Gastrocnemius medialis (tissue), 4 donors: ENCODE results near the gene LPGAT1.

Experiments
- POLR2A ChIP-seq, 2 donors: fragments of 450-650 bp; IDR thresholded peaks; one replicate each; pipeline ENCODE4 v1.6.1; 2017; ENCODE audit warnings: antibody characterized with exemption in 2 of 2, mild to moderate bottlenecking in 2 of 2, moderate library complexity in 2 of 2
- TF ChIP-seq, protein P1 (sequence below), 5 experiments: fragments of 450-650 bp in 3 of 5; fragments of 200-600 bp in 2 of 5; sonication (generic) in 2 of 5; IDR thresholded peaks in 4 of 5; conservative IDR thresholded peaks in 1 of 5; 1 replicate in 4 of 5; 2 replicates in 1 of 5; pipeline ENCODE4 v1.5.1; 2016 to 2019; ENCODE audit warnings: antibody characterized with exemption in 5 of 5, mild to moderate bottlenecking in 3 of 5, moderate library complexity in 3 of 5

DNA sequence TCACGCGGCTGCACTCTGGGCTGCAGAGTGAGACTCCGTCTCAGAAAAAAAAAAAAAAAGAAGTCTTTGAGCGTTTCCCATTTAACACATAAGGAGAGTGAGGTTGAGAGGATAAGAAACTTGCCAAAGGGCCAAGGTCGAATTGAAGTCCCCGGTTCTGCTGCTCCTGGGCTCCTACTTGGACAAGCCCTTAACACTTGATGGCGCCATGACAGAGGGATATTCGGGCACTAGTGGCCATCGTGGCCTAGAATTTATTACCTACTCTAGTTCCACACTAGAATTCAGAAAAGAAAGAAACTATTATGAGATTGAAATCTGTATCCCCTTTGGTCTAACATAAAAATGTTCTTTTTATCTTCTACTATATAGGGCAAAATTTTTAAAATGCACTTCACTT lies 89.4 kb downstream of the LPGAT1 start:
- TF ChIP-seq, protein P1, sequence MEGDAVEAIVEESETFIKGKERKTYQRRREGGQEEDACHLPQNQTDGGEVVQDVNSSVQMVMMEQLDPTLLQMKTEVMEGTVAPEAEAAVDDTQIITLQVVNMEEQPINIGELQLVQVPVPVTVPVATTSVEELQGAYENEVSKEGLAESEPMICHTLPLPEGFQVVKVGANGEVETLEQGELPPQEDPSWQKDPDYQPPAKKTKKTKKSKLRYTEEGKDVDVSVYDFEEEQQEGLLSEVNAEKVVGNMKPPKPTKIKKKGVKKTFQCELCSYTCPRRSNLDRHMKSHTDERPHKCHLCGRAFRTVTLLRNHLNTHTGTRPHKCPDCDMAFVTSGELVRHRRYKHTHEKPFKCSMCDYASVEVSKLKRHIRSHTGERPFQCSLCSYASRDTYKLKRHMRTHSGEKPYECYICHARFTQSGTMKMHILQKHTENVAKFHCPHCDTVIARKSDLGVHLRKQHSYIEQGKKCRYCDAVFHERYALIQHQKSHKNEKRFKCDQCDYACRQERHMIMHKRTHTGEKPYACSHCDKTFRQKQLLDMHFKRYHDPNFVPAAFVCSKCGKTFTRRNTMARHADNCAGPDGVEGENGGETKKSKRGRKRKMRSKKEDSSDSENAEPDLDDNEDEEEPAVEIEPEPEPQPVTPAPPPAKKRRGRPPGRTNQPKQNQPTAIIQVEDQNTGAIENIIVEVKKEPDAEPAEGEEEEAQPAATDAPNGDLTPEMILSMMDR (IDR thresholded peaks at IDR 0.05 in 4 of 5, conservative IDR thresholded peaks at IDR 0.05 in 1 of 5): no peak
- TF ChIP-seq POLR2A (IDR thresholded peaks at IDR 0.05): no peak
